Neural cell (in vitro differentiated cells): ENCODE results near the gene KRT78. TPM values are rescaled to one million over a fixed set of nuclear protein-coding genes. Genes with fewer than 3 reads are reported as not detected.

ENCODE experiments used
- H2AFZ ChIP-seq: fragments of 200-600, 300-800 bp; sonication (generic), shearing (Covaris generic); 2 replicates; pipeline ENCODE4 v1.6.0; 2014; ENCODE audit warnings: low read depth, mild to moderate bottlenecking, antibody characterized with exemption, low read length, moderate library complexity
- H3F3A ChIP-seq: fragments of 200-600 bp; shearing (Covaris generic); 2 replicates; pipeline ENCODE4 v1.6.1; 2016; ENCODE audit warnings: mild to moderate bottlenecking, moderate library complexity, mixed read lengths, antibody characterized with exemption, low read length; ENCODE audit not compliant: insufficient read depth, poor library complexity, severe bottlenecking
- H3K27ac ChIP-seq: fragments of 200-600, 300-800 bp; sonication (generic), shearing (Covaris generic); 2 replicates; pipeline ENCODE4 v1.5.1; 2014; ENCODE audit warnings: mild to moderate bottlenecking, low read length, moderate library complexity
- H3K27me3 ChIP-seq: fragments of 300-800, 200-600 bp; sonication (generic), shearing (Covaris generic); 2 replicates; pipeline ENCODE4 v1.6.0; 2014; ENCODE audit warnings: mild to moderate bottlenecking, low read depth, low read length, moderate library complexity; ENCODE audit not compliant: insufficient read depth
- H3K36me3 ChIP-seq: fragments of 300-800, 200-600 bp; sonication (generic), shearing (Covaris generic); 2 replicates; pipeline ENCODE4 v1.5.1; 2014; ENCODE audit warnings: mild to moderate bottlenecking, antibody characterized with exemption, low read length, moderate library complexity; ENCODE audit not compliant: insufficient read depth
- H3K4me2 ChIP-seq: fragments of 300-800, 200-600 bp; sonication (generic), shearing (Covaris generic); 2 replicates; pipeline ENCODE4 v1.6.0; 2014; ENCODE audit warnings: mild to moderate bottlenecking, low read length
- H3K4me3 ChIP-seq: fragments of 300-800, 200-600 bp; sonication (generic), shearing (Covaris generic); 2 replicates; pipeline ENCODE4 v1.5.1; 2014; ENCODE audit warnings: mild to moderate bottlenecking, low read length, moderate library complexity
- H3K79me2 ChIP-seq: fragments of 200-600 bp; shearing (Covaris generic); replicated peaks from 2 replicates; pipeline ENCODE4 v1.6.0; 2014; ENCODE audit warnings: mild to moderate bottlenecking, low read length, moderate library complexity; ENCODE audit not compliant: insufficient read depth
- H3K9ac ChIP-seq: fragments of 300-800, 200-600 bp; sonication (generic), shearing (Covaris generic); 2 replicates; pipeline ENCODE4 v1.6.1; 2016; ENCODE audit warnings: mild to moderate bottlenecking, low read length, mixed read lengths
- H3K9me2 ChIP-seq: fragments of 200-600 bp; shearing (Covaris generic); 2 replicates; pipeline ENCODE4 v1.6.1; 2016; ENCODE audit warnings: mild to moderate bottlenecking, low read length, mixed read lengths; ENCODE audit not compliant: insufficient read depth
- H3K9me3 ChIP-seq: fragments of 200-600, 300-800 bp; sonication (generic), shearing (Covaris generic); 2 replicates; pipeline ENCODE4 v1.6.1; 2016; ENCODE audit warnings: mild to moderate bottlenecking, mixed run types, low read length, moderate library complexity, mixed read lengths
- H4K20me1 ChIP-seq: fragments of 200-600 bp; shearing (Covaris generic); 2 replicates; pipeline ENCODE4 v1.6.1; 2016; ENCODE audit warnings: mild to moderate bottlenecking, mixed run types; ENCODE audit not compliant: insufficient read depth
- EP300 ChIP-seq: fragments of 450-650 bp; conservative IDR thresholded peaks from 2 replicates; pipeline ENCODE4 v1.6.1; 2014; ENCODE audit warnings: antibody characterized with exemption, mild to moderate bottlenecking, moderate library complexity; ENCODE audit not compliant: poor library complexity, severe bottlenecking
- EZH2 ChIP-seq: fragments of 200-600, 300-800 bp; shearing (Covaris generic), sonication (generic); IDR thresholded peaks from 2 replicates; pipeline ENCODE4 v1.6.1; 2014; ENCODE audit warnings: antibody characterized with exemption, low read length, borderline replicate concordance, mild to moderate bottlenecking; ENCODE audit not compliant: insufficient read depth, poor library complexity, severe bottlenecking
- POLR2AphosphoS5 ChIP-seq: IDR thresholded peaks from 2 replicates; pipeline ENCODE4 v1.6.1; 2012
- RAD21 ChIP-seq: fragments of 450-650 bp; conservative IDR thresholded peaks from 2 replicates; pipeline ENCODE4 v1.6.1; 2014; ENCODE audit warnings: antibody characterized with exemption, mild to moderate bottlenecking, moderate library complexity
- SMC3 ChIP-seq: fragments of 450-650 bp; conservative IDR thresholded peaks from 2 replicates; pipeline ENCODE4 v1.6.1; 2014; ENCODE audit warnings: antibody characterized with exemption, mild to moderate bottlenecking, moderate library complexity; ENCODE audit not compliant: poor library complexity
- TAF1 ChIP-seq: IDR thresholded peaks from 2 replicates; pipeline ENCODE4 v1.6.1; 2012; ENCODE audit warnings: low read depth
- polyA plus RNA-seq: library from polyadenylated mRNA; depleted of rRNA; stranded (reverse); fragments of >200 nt; gene quantifications from 2 replicates; pipeline ENCODE4 v1.2.3, GENCODE V29; 2014
- TF ChIP-seq, protein P1 (sequence below): IDR thresholded peaks from 2 replicates; pipeline ENCODE4 v1.6.1; 2012; ENCODE audit warnings: borderline replicate concordance
- TF ChIP-seq, protein P2 (sequence below): fragments of 450-650 bp; IDR thresholded peaks from 2 replicates; pipeline ENCODE4 v1.5.1; 2014; ENCODE audit warnings: antibody characterized with exemption, mild to moderate bottlenecking, moderate library complexity; ENCODE audit not compliant: poor library complexity, severe bottlenecking

Gene KRT78
- polyA plus RNA-seq, 1 donor from 2014 or later: not detected

DNA sequence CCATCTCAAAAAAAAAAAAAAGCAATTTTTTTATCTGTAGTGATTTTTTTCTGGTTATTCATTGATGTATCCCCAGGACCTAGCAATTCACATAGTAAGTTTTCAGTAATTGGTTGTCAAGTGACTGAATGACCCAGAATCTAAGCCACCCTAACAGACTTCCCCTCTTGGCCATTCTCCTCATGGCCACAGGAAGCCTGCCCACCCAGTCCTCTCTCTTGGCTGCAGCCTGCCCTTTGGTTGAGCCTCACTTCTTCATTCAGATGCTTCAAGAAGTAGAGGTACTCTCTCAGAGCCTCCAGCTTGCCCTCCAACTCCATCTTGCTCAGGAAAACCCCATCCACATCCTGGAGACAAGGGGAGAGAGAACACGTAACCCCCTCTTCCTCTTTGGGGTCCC lies 2.8 kb downstream of the KRT78 start:
- Histone ChIP-seq H3F3A (no peaks in the 10 kb centered on the region), H4K20me1 (no peaks in the 10 kb centered on the region), H3K79me2 (no peaks in the 10 kb centered on the region), H3K4me2 (no peak overlapping the region), H3K27me3 (no peaks in the 10 kb centered on the region), H3K9me2 (no peaks in the 10 kb centered on the region), H3K36me3 (no peaks in the 10 kb centered on the region), H3K4me3 (no peak overlapping the region), H2AFZ (no peak overlapping the region), H3K9ac (no peak overlapping the region), H3K9me3 (no peaks in the 10 kb centered on the region), H3K27ac (no peak overlapping the region)
- TF ChIP-seq RAD21: no peak
- TF ChIP-seq, protein P1, sequence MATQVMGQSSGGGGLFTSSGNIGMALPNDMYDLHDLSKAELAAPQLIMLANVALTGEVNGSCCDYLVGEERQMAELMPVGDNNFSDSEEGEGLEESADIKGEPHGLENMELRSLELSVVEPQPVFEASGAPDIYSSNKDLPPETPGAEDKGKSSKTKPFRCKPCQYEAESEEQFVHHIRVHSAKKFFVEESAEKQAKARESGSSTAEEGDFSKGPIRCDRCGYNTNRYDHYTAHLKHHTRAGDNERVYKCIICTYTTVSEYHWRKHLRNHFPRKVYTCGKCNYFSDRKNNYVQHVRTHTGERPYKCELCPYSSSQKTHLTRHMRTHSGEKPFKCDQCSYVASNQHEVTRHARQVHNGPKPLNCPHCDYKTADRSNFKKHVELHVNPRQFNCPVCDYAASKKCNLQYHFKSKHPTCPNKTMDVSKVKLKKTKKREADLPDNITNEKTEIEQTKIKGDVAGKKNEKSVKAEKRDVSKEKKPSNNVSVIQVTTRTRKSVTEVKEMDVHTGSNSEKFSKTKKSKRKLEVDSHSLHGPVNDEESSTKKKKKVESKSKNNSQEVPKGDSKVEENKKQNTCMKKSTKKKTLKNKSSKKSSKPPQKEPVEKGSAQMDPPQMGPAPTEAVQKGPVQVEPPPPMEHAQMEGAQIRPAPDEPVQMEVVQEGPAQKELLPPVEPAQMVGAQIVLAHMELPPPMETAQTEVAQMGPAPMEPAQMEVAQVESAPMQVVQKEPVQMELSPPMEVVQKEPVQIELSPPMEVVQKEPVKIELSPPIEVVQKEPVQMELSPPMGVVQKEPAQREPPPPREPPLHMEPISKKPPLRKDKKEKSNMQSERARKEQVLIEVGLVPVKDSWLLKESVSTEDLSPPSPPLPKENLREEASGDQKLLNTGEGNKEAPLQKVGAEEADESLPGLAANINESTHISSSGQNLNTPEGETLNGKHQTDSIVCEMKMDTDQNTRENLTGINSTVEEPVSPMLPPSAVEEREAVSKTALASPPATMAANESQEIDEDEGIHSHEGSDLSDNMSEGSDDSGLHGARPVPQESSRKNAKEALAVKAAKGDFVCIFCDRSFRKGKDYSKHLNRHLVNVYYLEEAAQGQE: no peak
- TF ChIP-seq POLR2AphosphoS5: no peak
- no peak for TF ChIP-seq EP300
- TF ChIP-seq SMC3: no peak

DNA sequence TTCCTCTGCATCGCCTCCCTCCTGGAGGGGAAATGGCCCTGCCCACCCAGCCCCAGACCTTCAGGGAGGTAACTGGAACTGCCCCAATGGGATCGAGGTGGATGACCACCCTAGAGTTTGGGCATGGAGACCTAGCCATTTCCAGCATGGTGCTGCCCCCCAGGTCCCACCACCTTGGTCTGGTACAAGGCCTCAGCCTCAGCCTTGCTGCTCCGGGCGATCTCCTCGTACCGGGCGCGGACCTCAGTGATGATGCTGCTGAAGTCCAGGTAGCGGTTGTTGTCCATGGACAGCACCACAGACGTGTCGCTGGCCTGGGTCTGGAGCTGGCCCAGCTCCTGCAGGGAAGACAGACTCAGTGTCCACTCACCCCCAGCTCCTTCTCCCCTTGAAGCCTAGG lies 4.4 kb downstream of the KRT78 start:
- Histone ChIP-seq H3K4me2 (no peak overlapping the region), H3K27me3 (no peaks in the 10 kb centered on the region), H3K36me3 (no peaks in the 10 kb centered on the region), H3K9me3 (no peaks in the 10 kb centered on the region), H4K20me1 (no peaks in the 10 kb centered on the region), H2AFZ (no peak overlapping the region), H3K27ac (no peak overlapping the region), H3K9ac (no peak overlapping the region), H3K79me2 (no peaks in the 10 kb centered on the region), H3K4me3 (no peak overlapping the region), H3K9me2 (no peaks in the 10 kb centered on the region), H3F3A (no peaks in the 10 kb centered on the region)
- no peak for TF ChIP-seq EP300
- no peak for TF ChIP-seq SMC3
- TF ChIP-seq TAF1: no peak
- no peak for TF ChIP-seq EZH2
- TF ChIP-seq, protein P1: no peak
- TF ChIP-seq, protein P2, sequence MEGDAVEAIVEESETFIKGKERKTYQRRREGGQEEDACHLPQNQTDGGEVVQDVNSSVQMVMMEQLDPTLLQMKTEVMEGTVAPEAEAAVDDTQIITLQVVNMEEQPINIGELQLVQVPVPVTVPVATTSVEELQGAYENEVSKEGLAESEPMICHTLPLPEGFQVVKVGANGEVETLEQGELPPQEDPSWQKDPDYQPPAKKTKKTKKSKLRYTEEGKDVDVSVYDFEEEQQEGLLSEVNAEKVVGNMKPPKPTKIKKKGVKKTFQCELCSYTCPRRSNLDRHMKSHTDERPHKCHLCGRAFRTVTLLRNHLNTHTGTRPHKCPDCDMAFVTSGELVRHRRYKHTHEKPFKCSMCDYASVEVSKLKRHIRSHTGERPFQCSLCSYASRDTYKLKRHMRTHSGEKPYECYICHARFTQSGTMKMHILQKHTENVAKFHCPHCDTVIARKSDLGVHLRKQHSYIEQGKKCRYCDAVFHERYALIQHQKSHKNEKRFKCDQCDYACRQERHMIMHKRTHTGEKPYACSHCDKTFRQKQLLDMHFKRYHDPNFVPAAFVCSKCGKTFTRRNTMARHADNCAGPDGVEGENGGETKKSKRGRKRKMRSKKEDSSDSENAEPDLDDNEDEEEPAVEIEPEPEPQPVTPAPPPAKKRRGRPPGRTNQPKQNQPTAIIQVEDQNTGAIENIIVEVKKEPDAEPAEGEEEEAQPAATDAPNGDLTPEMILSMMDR: no peak
- TF ChIP-seq POLR2AphosphoS5: no peak
- no peak for TF ChIP-seq RAD21
